Muscle of arm (tissue), 12 donors: ENCODE data around the gene BLOC1S5. TPM values are rescaled to one million over a fixed set of nuclear protein-coding genes. Genes with fewer than 3 reads are reported as not detected.
"Not testable (repeated sequence)": the region's sequence is repeated elsewhere in the genome, so short reads cannot be mapped to it uniquely, and the experiment has no call there.

ENCODE experiments used
- DNase-seq: peaks from one replicate; pipeline ENCODE4 v3.0.0-alpha.2; 2013
- polyA plus RNA-seq, 12 donors: library from polyadenylated mRNA; unstranded; fragments of 120-200 nt; gene quantifications; one replicate each; pipeline ENCODE4 v1.2.1, GENCODE V29; 2013; ENCODE audit not compliant: insufficient read length in 12 of 12

The BLOC1S5 gene
- polyA plus RNA-seq, 12 donors = 12.6 to 16.5 (median 14.6) TPM; not detected in 1

GRCh38 chr6:7997286-7997685 is 66.9 kb downstream of the BLOC1S5 start:
- no peak for DNase-seq

DNA sequence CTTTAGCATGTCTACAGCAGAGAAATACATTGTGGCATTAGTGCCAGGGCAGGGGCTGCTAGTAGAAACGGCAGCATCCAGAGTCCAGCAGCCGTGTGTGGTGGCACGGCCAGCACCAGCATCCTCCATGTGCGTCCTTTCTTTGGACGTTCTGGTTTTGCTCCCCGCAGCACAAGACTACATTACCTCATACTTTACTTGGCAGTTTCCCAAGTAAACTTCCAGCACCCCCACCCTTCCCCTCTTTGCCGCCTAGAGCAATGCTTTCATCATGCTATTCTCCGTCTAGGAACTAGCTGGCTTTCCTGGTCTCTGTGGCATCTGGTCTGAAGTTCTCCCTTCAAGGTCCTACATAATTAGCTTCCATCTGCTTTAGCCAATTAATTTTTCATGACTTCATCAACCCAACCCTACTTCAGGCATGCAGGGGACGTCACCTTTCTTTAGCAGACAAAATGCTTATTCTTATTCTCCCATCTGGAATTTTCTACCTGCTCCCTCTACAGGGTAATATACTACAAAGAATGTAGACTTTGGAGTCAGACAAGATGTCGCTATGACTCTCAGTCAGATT is 67.6 kb downstream of the BLOC1S5 start:
- peak; percentile 15 for DNase-seq

- no peak for DNase-seq
Observed at GRCh38 chr6:7993952-7994351, 70.2 kb downstream of the BLOC1S5 start.

DNA sequence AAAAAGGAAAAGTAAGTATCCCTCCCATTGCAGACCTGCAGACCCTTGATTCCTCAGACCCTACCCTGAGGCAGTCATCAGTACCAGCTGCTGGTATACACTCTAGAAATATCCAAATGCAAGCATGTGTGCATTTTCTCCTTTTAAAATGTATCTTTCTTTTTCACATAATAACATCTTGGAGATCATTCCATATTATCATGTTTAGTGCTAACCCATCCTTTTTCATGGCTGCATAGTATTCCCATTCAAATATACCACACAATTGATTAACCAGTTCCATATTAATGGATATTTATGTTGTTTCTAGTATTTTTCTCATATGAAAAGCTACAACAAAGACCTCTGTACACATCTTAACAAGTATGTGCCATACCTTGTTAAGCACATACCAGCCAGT is 70.8 kb downstream of the BLOC1S5 start:
- DNase-seq = no peak

DNA sequence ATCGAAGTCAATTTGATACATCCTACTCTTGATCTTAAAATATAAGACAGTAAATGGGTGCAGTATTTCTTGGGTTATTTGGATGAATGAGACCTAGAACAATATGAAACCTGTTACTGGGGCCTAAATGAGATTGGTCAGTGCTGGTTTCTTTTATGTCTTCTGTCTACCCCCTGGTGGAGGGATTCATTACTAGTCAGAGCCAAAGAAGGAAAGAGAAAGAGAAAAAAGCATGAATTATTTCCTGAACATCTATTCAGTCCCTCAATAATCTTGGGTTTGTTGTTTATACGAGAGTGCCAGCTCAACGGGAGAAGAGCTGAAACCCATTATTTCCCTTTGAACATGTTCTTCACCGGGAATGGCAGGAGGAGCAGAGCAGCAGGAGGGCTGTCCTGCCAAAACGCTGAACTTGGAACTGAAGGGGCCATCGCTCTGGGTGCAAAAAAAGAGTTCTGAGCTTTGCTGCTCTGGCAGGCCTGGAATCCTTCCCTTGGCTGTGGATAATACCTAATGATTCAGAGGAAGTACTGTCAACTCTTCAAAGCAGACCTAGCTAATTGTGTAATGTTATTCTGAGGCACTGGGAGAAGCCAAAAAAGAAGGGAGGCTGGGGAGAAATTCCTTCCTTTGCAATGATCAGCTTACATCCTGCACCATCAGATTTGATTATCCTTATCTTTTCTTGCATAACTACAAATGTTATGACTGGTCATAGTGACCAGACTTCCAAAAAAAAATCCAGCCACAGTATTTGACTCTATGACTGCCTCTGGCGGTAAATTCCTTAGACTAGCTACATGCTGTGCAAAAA is 72.0 kb downstream of the BLOC1S5 start:
- DNase-seq = peak; percentile 16

GRCh38 chr6:7991536-7991935 is 72.7 kb downstream of the BLOC1S5 start:
- DNase-seq = no peak

DNA sequence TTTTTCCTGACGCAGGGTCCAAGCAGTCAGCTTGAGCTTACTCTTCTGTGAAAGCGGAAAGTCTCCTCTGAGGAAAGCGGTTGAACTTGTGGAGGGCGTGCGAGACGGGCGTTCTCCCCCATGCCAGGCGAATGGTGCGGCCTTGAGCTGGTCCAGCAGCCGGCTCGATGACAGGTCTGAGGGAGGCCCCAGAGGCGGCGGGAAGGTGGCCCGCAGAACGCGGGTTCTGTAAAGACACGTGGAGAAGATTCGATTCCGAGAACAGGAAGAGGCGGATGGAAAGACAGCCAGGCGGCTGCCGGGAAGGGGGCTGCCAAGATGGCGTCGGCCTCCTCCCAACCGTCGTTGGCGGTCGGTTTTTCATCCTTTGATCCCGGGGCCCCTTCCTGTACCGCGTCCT is 78.0 kb downstream of the BLOC1S5 start:
- no peak for DNase-seq

DNA sequence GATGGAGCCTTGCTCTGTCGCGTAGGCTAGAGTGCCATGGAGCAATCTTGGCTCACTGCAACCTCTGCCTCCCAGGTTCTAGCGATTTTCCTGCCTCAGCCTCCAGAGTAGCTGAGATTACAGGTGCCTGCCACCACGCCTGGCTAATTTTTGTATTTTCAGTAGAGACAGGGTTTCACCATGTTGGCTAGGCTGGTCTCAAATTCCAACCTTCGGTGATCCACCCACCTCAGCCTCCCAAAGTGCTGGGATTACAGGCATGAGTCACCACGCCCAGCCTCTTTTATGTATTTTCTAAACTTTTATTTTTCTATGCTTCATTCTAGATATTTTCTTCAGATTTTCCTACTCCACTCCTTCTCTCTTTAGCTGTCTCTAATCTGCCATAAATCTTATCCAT is 80.2 kb downstream of the BLOC1S5 start:
- DNase-seq = not testable (repeated sequence)

DNA sequence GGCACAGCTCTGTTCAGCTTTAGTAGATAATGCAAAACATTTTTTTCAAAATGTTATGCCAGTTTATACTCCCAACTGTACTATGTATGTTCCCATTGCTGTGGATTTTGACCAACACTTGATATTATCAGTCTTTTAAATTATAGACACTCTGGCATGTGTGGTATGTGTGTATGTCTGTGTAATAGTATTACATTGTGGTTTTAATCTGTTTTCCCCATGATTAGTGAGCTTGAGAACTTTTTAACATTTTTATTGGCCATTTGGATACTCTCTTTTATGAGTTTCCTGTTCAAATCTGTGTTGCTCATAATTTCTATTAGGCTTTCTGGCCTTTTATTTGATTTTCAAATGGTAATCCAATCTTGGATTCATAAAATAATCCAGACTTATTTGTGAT is 84.4 kb downstream of the BLOC1S5 start:
- no peak for DNase-seq

DNA sequence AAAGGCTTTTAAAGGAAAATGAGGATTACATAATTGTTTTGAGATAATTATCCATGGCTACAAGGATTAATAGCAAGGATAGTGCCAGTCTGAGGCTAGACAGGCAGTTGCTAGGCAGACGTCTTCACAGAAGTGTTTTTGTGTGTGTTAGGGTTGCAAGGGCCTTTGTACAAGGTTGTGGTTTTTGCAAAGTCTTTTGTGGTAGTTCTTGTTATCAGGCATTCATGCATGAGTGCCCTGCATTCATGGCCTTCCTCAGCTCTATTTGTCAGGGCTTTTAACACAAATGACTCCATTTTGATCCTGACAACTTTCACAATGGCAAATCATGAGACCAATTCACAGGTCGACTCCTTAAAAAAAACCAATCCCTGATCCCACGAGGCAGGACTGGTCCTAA is 85.5 kb downstream of the BLOC1S5 start:
- DNase-seq = no peak

GRCh38 chr6:7976485-7977056 is 87.6 kb downstream of the BLOC1S5 start:
- DNase-seq = no peak

GRCh38 chr6:7975764-7976146 is 88.4 kb downstream of the BLOC1S5 start:
- DNase-seq = no peak

GRCh38 chr6:7974938-7975763 is 89.0 kb downstream of the BLOC1S5 start:
- DNase-seq = peak; percentile 33

- DNase-seq = no peak
Observed at GRCh38 chr6:7974565-7974937, 89.6 kb downstream of the BLOC1S5 start.

DNA sequence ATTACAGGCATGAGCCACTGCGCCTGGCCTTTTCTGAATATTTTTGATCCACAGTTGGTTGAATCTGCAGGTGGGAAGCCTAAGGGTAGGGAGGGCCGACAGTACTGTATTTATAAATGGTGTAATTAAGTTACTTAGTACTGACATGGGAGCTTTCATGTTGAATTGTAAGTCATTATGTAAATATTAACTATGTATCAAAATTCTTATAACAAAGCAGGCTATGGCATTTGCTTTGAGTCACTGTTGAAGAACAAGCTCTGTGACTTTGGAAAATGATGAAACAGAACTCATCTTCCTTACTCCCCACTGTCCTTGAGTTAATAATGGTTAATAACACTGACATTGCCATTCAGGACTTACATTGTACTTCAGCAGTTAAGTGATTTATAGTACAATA is 90.6 kb downstream of the BLOC1S5 start:
- no peak for DNase-seq

DNA sequence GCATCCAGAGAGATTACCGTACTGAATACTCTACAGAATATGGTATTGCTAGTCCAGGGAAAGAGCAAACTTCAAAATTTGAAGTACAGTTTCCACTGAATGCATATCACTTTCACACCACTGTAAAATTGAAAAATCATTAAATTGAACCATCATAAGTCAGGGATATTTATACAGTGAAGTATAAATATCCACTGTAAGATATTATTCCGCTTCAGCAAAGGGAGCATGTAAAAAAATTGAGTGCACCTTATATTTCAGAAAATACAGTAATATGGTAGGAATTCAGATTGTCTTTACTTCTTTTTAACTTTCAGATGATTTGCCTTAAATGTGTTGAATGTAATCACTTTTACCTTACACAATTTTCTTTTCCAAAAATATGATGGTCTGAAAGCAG is 92.7 kb downstream of the BLOC1S5 start:
- DNase-seq = no peak

- DNase-seq = no peak
Observed at GRCh38 chr6:7970616-7971015, 93.6 kb downstream of the BLOC1S5 start.

Other genes starting within 250 kb of the BLOC1S5 start
- gene TXNDC5, start 153.6 kb downstream of the BLOC1S5 start, polyA plus RNA-seq = 100 to 1,000 TPM in 6 of 12 donors, 10 to 100 TPM in 5, not detected in 1; 88.2 to 183 (median 116) TPM
- 10 to 100 TPM in 11 of 12 donors, not detected in 1; 16.9 to 28.0 (median 22.8) TPM for gene EEF1E1, start 38.2 kb upstream of the BLOC1S5 start, polyA plus RNA-seq